Activated T-cell treated with anti-CD3 and anti-CD28 coated beads, Interleukin-2, amount 50 U/mL, for 72 hours (primary cell): ENCODE data around the gene MDH1B. TPM values are rescaled to one million over a fixed set of nuclear protein-coding genes. Genes with fewer than 3 reads are reported as not detected.
A peak's percentile ranks its signal among the peaks of the same experiment; 100 is the strongest.

Source experiments
- ATAC-seq, 2 donors: fragments of 150-1000 bp; cut with Tn5 transposase; replicated peaks in 1 of 2; 2 replicates each; pipeline ENCODE4 v1.10.0; 2021; ENCODE audit warnings: moderate library complexity in 2 of 2, mild to moderate bottlenecking in 1 of 2
- DNase-seq, 2 donors: peaks; one replicate each; pipeline ENCODE4 v3.0.0; 2021 to 2022; ENCODE audit warnings: mixed read lengths in 1 of 2
- H3K27ac Mint-ChIP-seq: one replicate; pipeline ENCODE4 v1.8.0; 2022; ENCODE audit warnings: mild to moderate bottlenecking, moderate library complexity, mixed read lengths
- H3K27me3 Mint-ChIP-seq: one replicate; pipeline ENCODE4 v1.8.0; 2022; ENCODE audit warnings: low read depth, mixed read lengths
- H3K36me3 Mint-ChIP-seq, 2 donors: one replicate each; pipeline ENCODE4 v1.8.0; 2022; ENCODE audit warnings: mixed read lengths in 2 of 2, mild to moderate bottlenecking in 1 of 2; ENCODE audit not compliant: insufficient read depth in 2 of 2
- H3K4me1 Mint-ChIP-seq: one replicate; pipeline ENCODE4 v1.8.0; 2022; ENCODE audit warnings: low read depth, mixed read lengths
- H3K4me3 Mint-ChIP-seq, 2 donors: one replicate each; pipeline ENCODE4 v1.8.0; 2022; ENCODE audit warnings: mild to moderate bottlenecking in 2 of 2, mixed read lengths in 2 of 2, moderate library complexity in 2 of 2
- H3K9me3 Mint-ChIP-seq, 2 donors: one replicate each; pipeline ENCODE4 v1.8.0; 2022; ENCODE audit warnings: mixed read lengths in 2 of 2
- total RNA-seq, 2 donors: library from RNA; stranded (reverse); gene quantifications; one replicate each; pipeline ENCODE4 v1.2.3, GENCODE V29; 2022

The MDH1B gene
- total RNA-seq, 2 donors from 2014 or later, result 0.56 to 0.96 TPM

DNA sequence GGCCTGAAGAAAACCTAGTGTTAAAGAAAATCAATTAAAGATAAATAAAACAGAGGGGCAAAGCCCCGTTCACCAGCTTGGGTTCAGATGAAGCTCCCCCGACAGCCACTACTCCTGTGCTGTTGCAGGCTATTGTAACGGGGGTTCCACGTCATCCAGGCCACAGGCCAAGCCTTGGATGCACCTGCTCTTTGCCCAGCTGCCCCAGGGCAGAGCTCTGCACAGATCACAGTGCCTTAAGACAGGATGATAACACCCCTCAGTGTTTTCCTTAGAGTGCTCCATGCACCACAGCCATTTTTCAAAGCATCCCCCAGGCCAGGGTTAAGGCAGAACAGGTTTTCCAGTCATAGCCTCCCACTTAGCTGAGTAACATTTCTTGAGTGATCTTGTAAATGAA, 32.2 kb upstream of the MDH1B start:
- no peak overlapping the region for H3K27ac Mint-ChIP-seq
- no peak for ATAC-seq
- H3K4me1 Mint-ChIP-seq, result peaks cover 32% of the 10 kb centered on the region
- peaks cover 0 to 3% of the 10 kb centered on the region in 2 donors for H3K36me3 Mint-ChIP-seq
- no peak for DNase-seq
- no peaks in the 10 kb centered on the region for H3K27me3 Mint-ChIP-seq
- H3K4me3 Mint-ChIP-seq, result no peak overlapping the region
- H3K9me3 Mint-ChIP-seq, result no peaks in the 10 kb centered on the region

DNA sequence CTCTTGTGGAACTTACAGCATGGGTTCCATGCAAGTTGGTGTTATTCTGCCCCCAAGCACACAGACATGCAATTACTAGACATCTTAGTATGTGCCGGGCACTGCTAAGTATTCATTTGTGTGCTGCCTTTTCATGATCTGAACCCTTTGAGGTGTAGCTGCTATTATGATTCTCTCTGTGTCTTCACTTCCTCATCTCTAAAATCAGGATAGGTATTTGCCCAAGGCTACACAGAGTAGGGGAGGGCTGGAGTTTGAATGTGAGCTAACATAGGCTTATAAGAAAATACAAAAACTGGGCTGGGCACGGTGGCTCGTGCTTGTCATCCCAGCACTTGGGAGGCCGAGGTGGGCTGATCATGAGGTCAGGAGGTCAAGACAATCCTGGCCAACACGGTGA, 27.5 kb upstream of the MDH1B start:
- no peak overlapping the region for H3K4me3 Mint-ChIP-seq
- peaks cover 4 to 21% of the 10 kb centered on the region in 2 donors for H3K36me3 Mint-ChIP-seq
- no peaks in the 10 kb centered on the region for H3K9me3 Mint-ChIP-seq
- no peak for ATAC-seq
- no peak overlapping the region for H3K27ac Mint-ChIP-seq
- H3K27me3 Mint-ChIP-seq, result no peaks in the 10 kb centered on the region
- H3K4me1 Mint-ChIP-seq, result peaks cover 4% of the 10 kb centered on the region
- no peak for DNase-seq

DNA sequence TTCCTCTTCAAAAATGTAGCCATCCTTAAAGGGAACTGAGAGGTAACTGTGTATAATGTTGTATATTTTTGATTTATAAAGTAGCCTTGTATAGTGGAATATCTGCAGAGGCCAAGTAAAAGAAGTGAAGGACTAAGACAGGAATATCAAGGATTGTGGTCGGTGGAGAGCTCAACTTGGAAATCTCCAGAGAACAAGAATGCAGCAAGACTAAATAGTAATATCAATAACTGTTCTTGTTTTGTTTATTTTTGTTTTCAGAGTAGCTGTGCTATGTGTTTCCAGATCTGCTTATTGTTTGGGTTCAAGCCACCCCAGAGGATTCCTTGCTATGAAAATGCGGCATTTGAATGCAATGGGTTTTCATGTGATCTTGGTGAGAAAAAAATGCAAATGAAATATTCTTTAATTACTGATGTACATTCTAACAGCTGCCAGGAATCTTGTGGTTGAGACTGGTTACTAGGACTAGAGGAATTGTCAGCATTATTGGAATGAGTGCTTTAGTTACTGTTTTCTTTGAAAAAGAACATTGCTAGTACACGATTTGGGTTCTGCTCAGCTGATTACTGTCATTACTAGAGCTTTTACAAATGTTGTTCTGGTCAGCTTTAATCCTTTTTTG, 25.3 kb upstream of the MDH1B start:
- H3K27me3 Mint-ChIP-seq, result no peaks in the 10 kb centered on the region
- H3K9me3 Mint-ChIP-seq, result no peaks in the 10 kb centered on the region
- DNase-seq, result no peak
- no peak overlapping the region for H3K4me3 Mint-ChIP-seq
- peak overlapping the region; percentile 79 for H3K27ac Mint-ChIP-seq
- ATAC-seq, result no peak
- peaks cover 4 to 28% of the 10 kb centered on the region in 2 donors for H3K36me3 Mint-ChIP-seq
- H3K4me1 Mint-ChIP-seq, result no peaks in the 10 kb centered on the region

DNA sequence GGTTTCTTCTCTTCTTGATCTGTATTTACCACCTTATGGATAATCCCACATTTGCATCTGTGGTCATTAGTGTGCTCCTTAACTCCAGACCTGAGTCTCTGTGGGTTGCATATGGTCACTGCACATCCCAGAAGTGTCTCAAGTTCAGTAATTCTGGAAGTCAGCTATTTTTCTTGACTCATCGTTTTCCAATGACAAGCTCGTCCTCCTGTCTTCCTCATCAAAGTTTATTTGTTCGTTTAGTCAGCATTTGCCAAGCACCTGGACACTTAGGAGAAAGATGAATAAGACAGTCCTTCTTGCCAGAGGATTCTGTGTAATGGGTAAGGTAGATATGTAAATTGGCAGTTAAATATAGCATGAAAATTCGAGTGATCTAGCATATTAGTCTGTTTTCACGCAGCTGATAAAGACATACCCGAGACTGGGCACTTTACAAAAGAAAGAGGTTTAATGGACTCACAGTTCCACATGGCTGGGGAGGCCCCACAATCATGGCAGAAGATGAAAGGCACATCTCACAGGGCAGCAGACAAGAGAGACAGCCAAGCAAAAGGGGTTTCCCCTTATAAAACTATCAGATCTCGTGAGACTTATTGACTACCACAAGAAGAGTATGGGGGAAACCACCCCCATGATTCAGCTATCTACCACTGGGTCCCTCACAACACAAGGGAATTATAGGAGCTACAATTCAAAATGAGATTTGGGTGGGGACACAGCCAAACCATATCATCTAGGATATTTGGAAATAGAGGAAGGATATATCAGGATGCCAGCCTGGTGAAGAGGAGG, 19.6 kb upstream of the MDH1B start:
- H3K27ac Mint-ChIP-seq, result peak overlapping the region; percentile 25
- H3K4me3 Mint-ChIP-seq, result no peak overlapping the region
- peaks cover 22 to 51% of the 10 kb centered on the region in 2 donors for H3K36me3 Mint-ChIP-seq
- no peaks in the 10 kb centered on the region for H3K27me3 Mint-ChIP-seq
- H3K4me1 Mint-ChIP-seq, result peaks cover 19% of the 10 kb centered on the region
- no peak for ATAC-seq
- no peak for DNase-seq
- H3K9me3 Mint-ChIP-seq, result peaks cover 3 to 5% of the 10 kb centered on the region in 2 donors

DNA sequence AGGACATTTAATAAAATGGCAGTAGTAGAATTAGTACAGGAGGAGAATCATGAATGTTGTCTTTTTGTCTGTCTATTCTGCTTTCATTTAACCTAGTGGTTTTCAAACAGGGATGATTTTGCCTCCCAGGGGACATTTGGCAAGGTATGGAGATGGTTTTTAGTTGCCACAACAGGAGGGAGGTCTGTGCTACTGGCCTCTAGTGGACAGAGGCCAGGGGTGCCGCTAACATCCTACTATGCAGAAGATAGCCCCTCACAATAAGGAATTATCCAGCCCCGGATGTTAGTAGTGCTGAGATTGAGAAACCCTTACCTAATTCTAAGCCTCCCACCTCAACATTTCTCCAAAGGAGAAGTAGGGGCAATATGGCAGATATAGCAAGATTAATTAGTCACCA, 18.6 kb upstream of the MDH1B start:
- DNase-seq (no peak), ATAC-seq (no peak)
- H3K4me1 Mint-ChIP-seq, result peaks cover 19% of the 10 kb centered on the region
- H3K36me3 Mint-ChIP-seq, result peaks cover 28 to 61% of the 10 kb centered on the region in 2 donors
- no peaks in the 10 kb centered on the region for H3K27me3 Mint-ChIP-seq
- no peak overlapping the region for H3K4me3 Mint-ChIP-seq
- peaks cover 3 to 5% of the 10 kb centered on the region in 2 donors for H3K9me3 Mint-ChIP-seq
- no peak overlapping the region for H3K27ac Mint-ChIP-seq

DNA sequence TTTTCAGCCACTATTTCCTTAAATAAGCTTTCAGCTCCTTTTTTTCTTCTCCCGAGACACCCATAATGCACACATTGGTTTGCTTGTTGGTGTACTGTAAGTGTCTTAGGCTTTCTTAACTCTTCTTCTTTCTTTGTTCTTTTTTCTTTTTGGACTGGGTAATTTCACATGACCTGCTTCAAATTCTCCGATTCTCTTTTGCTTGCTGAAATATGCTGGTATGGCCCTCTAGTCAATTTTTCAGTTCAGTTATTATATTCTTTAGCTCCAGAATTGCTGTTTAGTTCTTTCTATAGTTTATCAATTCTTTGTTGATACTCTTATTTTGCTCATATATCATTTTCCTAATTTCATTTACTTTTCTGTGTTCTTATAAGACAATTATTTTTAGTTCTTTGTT, 15.5 kb upstream of the MDH1B start:
- H3K4me1 Mint-ChIP-seq, result peaks cover 19% of the 10 kb centered on the region
- DNase-seq, result no peak
- no peaks in the 10 kb centered on the region for H3K27me3 Mint-ChIP-seq
- H3K36me3 Mint-ChIP-seq, result peaks cover 44 to 75% of the 10 kb centered on the region in 2 donors
- H3K9me3 Mint-ChIP-seq, result peaks cover 5% of the 10 kb centered on the region in 2 donors
- peak overlapping the region; percentile 55 for H3K27ac Mint-ChIP-seq
- no peak for ATAC-seq
- H3K4me3 Mint-ChIP-seq, result no peak overlapping the region

DNA sequence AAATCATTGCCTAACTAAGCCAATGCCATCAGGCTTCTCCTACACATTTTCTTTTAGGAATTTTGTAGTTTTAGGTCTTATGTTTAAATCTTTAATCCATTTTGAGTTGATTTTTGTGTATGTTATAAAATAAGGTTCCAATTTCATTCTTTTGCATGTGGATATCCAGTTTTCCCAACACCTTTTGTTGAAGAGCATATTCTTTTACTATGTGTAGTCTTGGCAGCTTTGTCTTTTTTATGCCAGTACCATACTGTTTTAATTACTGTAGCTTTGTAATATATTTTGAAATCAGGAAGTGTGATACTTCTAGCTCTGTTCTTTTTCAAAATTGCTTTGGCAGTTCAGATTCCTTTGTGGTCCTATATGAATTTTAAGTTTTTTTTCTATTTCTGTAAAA, 11.3 kb upstream of the MDH1B start:
- ATAC-seq (no peak), DNase-seq (no peak)
- H3K27me3 Mint-ChIP-seq, result no peaks in the 10 kb centered on the region
- peaks cover 39 to 66% of the 10 kb centered on the region in 2 donors for H3K36me3 Mint-ChIP-seq
- no peak overlapping the region for H3K4me3 Mint-ChIP-seq
- H3K9me3 Mint-ChIP-seq, result peaks cover 0 to 5% of the 10 kb centered on the region in 2 donors
- peak overlapping the region; percentile 33 for H3K27ac Mint-ChIP-seq
- H3K4me1 Mint-ChIP-seq, result peaks cover 11% of the 10 kb centered on the region

DNA sequence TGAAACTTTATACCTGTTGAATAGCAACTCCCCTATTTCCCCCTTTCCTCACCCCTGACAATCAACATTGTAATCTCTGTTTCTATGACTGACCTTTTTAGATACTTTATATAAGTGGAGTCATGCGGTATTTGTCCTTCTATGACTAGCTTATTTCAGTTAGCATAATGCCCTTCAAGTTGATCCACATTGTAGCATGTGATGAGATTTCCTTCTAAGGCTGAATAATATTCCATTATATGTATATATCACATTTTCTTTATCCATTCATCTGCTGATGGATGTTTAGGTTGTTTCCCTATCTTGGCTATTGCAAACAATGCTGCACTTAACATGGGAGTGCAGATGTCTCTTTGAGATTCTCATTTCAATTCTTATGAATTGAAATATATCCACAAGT, 9.7 kb upstream of the MDH1B start:
- Mint-ChIP-seq H3K27me3 (no peaks in the 10 kb centered on the region), H3K27ac (peak overlapping the region; percentile 77), H3K4me3 (no peak overlapping the region), H3K36me3 (peaks cover 33 to 60% of the 10 kb centered on the region in 2 donors), H3K9me3 (peaks cover 0 to 2% of the 10 kb centered on the region in 2 donors), H3K4me1 (peaks cover 21% of the 10 kb centered on the region)
- ATAC-seq, result no peak
- DNase-seq, result no peak

DNA sequence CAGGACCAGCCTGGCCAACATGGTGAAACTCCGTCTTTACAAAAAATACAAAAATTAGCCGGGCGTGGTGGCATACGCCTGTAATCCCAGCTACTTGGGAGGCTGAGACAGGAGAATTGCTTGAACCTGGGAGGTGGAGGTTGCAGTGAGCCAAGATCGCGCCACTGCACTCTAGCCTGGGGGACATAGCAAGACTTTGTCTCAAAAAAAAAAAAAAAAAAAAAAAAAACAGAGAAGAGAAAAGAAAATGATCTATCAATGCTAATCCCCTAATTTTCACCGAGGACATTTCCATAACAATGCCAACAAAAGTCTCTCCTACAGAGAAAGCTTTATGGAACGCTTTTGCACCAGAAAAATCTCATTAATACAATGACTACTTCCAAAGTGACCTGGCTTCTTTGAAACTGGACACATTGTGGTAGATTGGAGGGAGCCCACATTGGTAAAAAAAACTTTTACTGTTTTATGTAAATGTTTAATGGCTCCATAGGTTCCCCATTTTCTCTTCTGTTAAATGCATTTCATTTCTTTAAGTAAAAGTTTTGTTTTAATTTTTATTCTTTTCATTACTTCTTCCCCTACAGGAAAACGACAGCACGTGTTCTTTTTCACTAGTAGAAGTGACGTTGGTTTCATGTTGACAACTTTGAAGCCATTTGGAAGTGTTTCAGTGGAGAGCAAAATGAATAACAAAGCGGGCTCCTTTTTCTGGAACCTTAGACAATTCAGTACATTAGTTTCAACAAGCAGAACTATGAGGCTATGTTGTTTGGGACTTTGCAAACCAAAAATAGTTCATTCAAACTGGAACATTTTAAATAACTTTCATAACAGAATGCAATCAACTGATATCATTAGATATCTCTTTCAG, 1.2 kb upstream of the MDH1B start:
- Mint-ChIP-seq H3K4me1 (peaks cover 50% of the 10 kb centered on the region), H3K36me3 (peaks cover 7 to 15% of the 10 kb centered on the region in 2 donors), H3K27ac (peak overlapping the region; percentile 98), H3K4me3 (peak overlapping the region; percentile 93 to 95), H3K9me3 (no peaks in the 10 kb centered on the region), H3K27me3 (no peaks in the 10 kb centered on the region)
- ATAC-seq (no peak), DNase-seq (no peak)

DNA sequence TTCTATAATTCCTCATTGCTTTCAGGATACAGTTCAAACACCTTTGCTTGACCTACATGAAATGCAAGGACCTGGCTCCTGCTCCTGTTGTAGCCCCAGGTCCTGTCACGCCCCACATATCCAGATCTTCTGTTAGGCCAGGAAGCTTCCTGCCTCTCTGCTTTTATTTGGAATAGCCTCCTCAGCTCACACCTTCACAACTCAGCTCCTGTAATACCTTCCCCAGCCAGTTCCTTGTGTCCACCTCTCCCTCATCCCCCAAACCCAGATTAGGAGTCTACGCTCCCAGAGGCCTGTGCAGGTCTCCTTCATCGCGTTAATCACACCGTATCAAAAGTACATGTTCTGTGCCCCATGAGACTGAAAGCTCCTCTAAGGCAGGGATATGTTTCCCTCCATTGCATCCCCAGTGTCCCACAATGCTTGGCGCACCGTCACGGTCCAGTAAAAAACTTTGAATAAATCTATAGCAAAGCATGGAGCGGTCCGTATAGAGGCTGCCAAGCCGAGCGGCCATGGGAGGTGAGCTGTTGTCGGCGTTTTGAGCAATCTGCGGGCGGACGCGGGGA, 371 bp downstream of the MDH1B start:
- no peaks in the 10 kb centered on the region for H3K27me3 Mint-ChIP-seq
- H3K4me3 Mint-ChIP-seq, result peak overlapping the region; percentile 93 to 95
- H3K9me3 Mint-ChIP-seq, result no peaks in the 10 kb centered on the region
- DNase-seq (no peak), ATAC-seq (no peak)
- peak overlapping the region; percentile 98 for H3K27ac Mint-ChIP-seq
- H3K4me1 Mint-ChIP-seq, result peaks cover 39% of the 10 kb centered on the region
- peaks cover 7 to 8% of the 10 kb centered on the region in 2 donors for H3K36me3 Mint-ChIP-seq

DNA sequence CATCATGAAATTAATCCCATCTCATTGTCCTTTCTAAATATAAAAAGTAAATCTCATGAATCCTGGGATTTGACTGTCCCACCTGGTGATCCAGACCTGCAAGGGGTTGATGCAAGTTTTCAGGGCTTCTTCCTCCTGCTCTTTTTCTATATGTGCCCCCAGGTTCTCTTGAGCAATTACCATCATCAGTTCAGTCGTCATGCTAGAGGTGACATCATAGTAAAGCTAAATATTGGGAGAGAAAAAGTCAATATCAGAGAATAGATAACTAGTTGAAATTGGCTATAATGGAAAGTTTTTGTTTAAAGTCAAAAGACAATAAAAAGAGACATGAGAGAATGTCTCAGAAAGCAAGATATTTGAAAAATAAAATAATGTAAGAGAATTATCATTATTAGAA, 8.3 kb downstream of the MDH1B start:
- H3K27me3 Mint-ChIP-seq, result peaks cover 35% of the 10 kb centered on the region
- ATAC-seq, result no peak
- no peak for DNase-seq
- H3K27ac Mint-ChIP-seq, result no peak overlapping the region
- H3K36me3 Mint-ChIP-seq, result no peaks in the 10 kb centered on the region
- peaks cover 12% of the 10 kb centered on the region for H3K4me1 Mint-ChIP-seq
- H3K9me3 Mint-ChIP-seq, result no peaks in the 10 kb centered on the region
- H3K4me3 Mint-ChIP-seq, result no peak overlapping the region

DNA sequence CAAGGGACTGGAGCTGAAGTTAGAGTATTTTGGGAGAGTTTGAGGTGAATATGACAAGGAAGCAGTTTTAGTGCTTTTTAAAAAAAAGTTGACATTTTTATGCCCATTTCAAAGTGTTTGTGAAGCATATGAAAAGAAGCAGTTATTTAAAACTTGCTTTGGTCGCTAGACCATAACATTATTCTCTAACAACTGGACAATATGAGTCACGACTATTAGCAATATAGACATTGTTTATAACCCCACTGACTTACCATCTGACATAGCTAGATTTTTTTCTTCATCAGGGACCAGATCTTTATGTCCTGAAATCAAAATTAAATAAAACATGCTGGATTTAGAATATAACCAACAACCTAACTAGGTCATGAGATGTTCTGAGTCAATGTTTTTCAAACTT, 24.3 kb downstream of the MDH1B start:
- Mint-ChIP-seq H3K4me3 (no peak overlapping the region), H3K36me3 (peaks cover 0 to 3% of the 10 kb centered on the region in 2 donors), H3K27ac (no peak overlapping the region), H3K9me3 (no peaks in the 10 kb centered on the region), H3K27me3 (peaks cover 43% of the 10 kb centered on the region), H3K4me1 (peaks cover 14% of the 10 kb centered on the region)
- DNase-seq, result no peak
- ATAC-seq, result no peak

DNA sequence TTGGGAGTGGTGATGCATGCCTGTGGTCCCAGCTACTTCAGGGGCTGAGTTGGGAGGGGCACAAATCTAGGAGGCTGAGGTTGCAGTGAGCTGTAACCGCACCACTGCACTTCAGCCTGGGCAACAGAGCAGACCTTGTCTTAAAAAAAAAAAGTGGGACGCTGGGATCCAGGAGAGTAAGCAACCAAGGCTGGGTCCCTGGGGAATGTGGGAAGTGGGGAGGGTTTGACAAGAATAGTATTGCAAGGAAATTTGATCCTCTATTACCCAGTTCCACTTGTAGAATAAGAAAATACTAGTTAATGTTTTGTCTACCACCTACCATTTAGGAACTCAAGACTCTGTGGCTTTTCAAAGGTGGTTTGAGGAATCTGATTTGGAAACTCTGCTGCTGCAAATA, 25.9 kb downstream of the MDH1B start:
- H3K4me1 Mint-ChIP-seq, result peaks cover 14% of the 10 kb centered on the region
- H3K4me3 Mint-ChIP-seq, result no peak overlapping the region
- H3K27me3 Mint-ChIP-seq, result peaks cover 43% of the 10 kb centered on the region
- H3K36me3 Mint-ChIP-seq, result peaks cover 0 to 3% of the 10 kb centered on the region in 2 donors
- DNase-seq (no peak), ATAC-seq (no peak)
- no peaks in the 10 kb centered on the region for H3K9me3 Mint-ChIP-seq
- no peak overlapping the region for H3K27ac Mint-ChIP-seq
